ENCODE measurements around the gene FAAP20. TPM values are rescaled to one million over a fixed set of nuclear protein-coding genes. Genes with fewer than 3 reads are reported as not detected.

Gene FAAP20
- total and polyA plus RNA-seq, 2 experiments from 2014 or later: 79.1 to 167 TPM

DNA sequence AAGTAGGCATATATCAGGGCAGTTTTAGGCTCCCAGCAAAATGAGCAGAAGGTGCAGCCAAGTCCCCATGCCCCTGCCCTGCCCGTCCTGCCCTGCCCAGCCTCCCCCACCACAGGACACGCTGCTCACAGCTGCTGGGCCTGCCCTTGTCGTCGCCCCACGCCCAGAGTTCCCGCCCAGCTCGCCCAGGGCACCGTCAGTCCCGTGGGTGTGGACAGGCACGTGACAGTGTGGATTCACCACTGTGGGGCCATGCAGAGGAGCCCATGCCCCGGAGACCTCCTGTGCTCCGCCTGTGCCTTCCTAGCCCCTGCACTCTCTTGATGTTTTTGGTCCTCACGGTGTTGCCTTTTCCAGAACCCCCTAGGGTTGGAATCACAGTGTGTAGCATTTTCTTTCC lies 7.0 kb downstream of the FAAP20 start (continued):
- no peak for TF ChIP-seq ZNF114 (CRISPR knock-in tag; IDR thresholded peaks at IDR 0.05)
- no peak for TF ChIP-seq POLR2AphosphoS5 (IDR thresholded peaks at IDR 0.05; ENCODE audit: low read depth)
- TF ChIP-seq CREB1 (CRISPR knock-in tag; IDR thresholded peaks at IDR 0.05; ENCODE audit: low read depth): no peak
- no peak for TF ChIP-seq EZH2 (IDR thresholded peaks at IDR 0.05; ENCODE audit: low read depth, unreplicated experiment)
- TF ChIP-seq, protein P1, sequence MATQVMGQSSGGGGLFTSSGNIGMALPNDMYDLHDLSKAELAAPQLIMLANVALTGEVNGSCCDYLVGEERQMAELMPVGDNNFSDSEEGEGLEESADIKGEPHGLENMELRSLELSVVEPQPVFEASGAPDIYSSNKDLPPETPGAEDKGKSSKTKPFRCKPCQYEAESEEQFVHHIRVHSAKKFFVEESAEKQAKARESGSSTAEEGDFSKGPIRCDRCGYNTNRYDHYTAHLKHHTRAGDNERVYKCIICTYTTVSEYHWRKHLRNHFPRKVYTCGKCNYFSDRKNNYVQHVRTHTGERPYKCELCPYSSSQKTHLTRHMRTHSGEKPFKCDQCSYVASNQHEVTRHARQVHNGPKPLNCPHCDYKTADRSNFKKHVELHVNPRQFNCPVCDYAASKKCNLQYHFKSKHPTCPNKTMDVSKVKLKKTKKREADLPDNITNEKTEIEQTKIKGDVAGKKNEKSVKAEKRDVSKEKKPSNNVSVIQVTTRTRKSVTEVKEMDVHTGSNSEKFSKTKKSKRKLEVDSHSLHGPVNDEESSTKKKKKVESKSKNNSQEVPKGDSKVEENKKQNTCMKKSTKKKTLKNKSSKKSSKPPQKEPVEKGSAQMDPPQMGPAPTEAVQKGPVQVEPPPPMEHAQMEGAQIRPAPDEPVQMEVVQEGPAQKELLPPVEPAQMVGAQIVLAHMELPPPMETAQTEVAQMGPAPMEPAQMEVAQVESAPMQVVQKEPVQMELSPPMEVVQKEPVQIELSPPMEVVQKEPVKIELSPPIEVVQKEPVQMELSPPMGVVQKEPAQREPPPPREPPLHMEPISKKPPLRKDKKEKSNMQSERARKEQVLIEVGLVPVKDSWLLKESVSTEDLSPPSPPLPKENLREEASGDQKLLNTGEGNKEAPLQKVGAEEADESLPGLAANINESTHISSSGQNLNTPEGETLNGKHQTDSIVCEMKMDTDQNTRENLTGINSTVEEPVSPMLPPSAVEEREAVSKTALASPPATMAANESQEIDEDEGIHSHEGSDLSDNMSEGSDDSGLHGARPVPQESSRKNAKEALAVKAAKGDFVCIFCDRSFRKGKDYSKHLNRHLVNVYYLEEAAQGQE (IDR thresholded peaks at IDR 0.05; ENCODE audit: unreplicated experiment): no peak

GRCh38 chr1:2186901-2187300 lies 7.7 kb downstream of the FAAP20 start:
- no peak overlapping the region for H3K4me3 ChIP-seq
- ATAC-seq (no peak), DNase-seq (ENCODE audit: low spot score) (no peak)
- H4K20me1 ChIP-seq (replicated peaks; ENCODE audit: insufficient read depth): no peaks in the 10 kb centered on the region; the same call in 1 of the 2 replicates
- peaks cover 5% of the 10 kb centered on the region for H3K79me2 ChIP-seq (replicated peaks; ENCODE audit: insufficient read depth)
- no peak overlapping the region for H3K27ac ChIP-seq (ENCODE audit: low read depth)
- H3K4me2 ChIP-seq: no peak overlapping the region
- Mint-ChIP-seq H3K27me3 (ENCODE audit: insufficient read depth, low read depth, poor library complexity) (peaks cover 26% of the 10 kb centered on the region), H3K4me1 (peaks cover 8% of the 10 kb centered on the region), H3K9me3 (no peaks in the 10 kb centered on the region; the same call in 1 of the 3 replicates), H3K27ac (no peak overlapping the region), H3K36me3 (ENCODE audit: low read depth) (peaks cover 16% of the 10 kb centered on the region), H3K4me3 (no peak overlapping the region)
- no peaks in the 10 kb centered on the region for H3K27me3 ChIP-seq (ENCODE audit: insufficient read depth)
- no peaks in the 10 kb centered on the region for H3K36me3 ChIP-seq (ENCODE audit: insufficient read depth)
- peaks cover 8% of the 10 kb centered on the region for H3F3A ChIP-seq (replicated peaks; ENCODE audit: low read depth)
- no peak overlapping the region for H2AFZ ChIP-seq
- H3K4me1 ChIP-seq (ENCODE audit: insufficient read depth): no peaks in the 10 kb centered on the region
- no peak for TF ChIP-seq EZH2phosphoT487 (IDR thresholded peaks at IDR 0.05; ENCODE audit: unreplicated experiment)
- no peak for TF ChIP-seq CREB1 (CRISPR knock-in tag; IDR thresholded peaks at IDR 0.05; ENCODE audit: low read depth)
- TF ChIP-seq, protein P1 (IDR thresholded peaks at IDR 0.05; ENCODE audit: unreplicated experiment): no peak
- TF ChIP-seq, protein P2, sequence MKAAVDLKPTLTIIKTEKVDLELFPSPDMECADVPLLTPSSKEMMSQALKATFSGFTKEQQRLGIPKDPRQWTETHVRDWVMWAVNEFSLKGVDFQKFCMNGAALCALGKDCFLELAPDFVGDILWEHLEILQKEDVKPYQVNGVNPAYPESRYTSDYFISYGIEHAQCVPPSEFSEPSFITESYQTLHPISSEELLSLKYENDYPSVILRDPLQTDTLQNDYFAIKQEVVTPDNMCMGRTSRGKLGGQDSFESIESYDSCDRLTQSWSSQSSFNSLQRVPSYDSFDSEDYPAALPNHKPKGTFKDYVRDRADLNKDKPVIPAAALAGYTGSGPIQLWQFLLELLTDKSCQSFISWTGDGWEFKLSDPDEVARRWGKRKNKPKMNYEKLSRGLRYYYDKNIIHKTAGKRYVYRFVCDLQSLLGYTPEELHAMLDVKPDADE (IDR thresholded peaks at IDR 0.05): no peak
- no peak for TF ChIP-seq STAT1 (IDR thresholded peaks at IDR 0.05; ENCODE audit: unreplicated experiment)
- TF ChIP-seq, protein P3, sequence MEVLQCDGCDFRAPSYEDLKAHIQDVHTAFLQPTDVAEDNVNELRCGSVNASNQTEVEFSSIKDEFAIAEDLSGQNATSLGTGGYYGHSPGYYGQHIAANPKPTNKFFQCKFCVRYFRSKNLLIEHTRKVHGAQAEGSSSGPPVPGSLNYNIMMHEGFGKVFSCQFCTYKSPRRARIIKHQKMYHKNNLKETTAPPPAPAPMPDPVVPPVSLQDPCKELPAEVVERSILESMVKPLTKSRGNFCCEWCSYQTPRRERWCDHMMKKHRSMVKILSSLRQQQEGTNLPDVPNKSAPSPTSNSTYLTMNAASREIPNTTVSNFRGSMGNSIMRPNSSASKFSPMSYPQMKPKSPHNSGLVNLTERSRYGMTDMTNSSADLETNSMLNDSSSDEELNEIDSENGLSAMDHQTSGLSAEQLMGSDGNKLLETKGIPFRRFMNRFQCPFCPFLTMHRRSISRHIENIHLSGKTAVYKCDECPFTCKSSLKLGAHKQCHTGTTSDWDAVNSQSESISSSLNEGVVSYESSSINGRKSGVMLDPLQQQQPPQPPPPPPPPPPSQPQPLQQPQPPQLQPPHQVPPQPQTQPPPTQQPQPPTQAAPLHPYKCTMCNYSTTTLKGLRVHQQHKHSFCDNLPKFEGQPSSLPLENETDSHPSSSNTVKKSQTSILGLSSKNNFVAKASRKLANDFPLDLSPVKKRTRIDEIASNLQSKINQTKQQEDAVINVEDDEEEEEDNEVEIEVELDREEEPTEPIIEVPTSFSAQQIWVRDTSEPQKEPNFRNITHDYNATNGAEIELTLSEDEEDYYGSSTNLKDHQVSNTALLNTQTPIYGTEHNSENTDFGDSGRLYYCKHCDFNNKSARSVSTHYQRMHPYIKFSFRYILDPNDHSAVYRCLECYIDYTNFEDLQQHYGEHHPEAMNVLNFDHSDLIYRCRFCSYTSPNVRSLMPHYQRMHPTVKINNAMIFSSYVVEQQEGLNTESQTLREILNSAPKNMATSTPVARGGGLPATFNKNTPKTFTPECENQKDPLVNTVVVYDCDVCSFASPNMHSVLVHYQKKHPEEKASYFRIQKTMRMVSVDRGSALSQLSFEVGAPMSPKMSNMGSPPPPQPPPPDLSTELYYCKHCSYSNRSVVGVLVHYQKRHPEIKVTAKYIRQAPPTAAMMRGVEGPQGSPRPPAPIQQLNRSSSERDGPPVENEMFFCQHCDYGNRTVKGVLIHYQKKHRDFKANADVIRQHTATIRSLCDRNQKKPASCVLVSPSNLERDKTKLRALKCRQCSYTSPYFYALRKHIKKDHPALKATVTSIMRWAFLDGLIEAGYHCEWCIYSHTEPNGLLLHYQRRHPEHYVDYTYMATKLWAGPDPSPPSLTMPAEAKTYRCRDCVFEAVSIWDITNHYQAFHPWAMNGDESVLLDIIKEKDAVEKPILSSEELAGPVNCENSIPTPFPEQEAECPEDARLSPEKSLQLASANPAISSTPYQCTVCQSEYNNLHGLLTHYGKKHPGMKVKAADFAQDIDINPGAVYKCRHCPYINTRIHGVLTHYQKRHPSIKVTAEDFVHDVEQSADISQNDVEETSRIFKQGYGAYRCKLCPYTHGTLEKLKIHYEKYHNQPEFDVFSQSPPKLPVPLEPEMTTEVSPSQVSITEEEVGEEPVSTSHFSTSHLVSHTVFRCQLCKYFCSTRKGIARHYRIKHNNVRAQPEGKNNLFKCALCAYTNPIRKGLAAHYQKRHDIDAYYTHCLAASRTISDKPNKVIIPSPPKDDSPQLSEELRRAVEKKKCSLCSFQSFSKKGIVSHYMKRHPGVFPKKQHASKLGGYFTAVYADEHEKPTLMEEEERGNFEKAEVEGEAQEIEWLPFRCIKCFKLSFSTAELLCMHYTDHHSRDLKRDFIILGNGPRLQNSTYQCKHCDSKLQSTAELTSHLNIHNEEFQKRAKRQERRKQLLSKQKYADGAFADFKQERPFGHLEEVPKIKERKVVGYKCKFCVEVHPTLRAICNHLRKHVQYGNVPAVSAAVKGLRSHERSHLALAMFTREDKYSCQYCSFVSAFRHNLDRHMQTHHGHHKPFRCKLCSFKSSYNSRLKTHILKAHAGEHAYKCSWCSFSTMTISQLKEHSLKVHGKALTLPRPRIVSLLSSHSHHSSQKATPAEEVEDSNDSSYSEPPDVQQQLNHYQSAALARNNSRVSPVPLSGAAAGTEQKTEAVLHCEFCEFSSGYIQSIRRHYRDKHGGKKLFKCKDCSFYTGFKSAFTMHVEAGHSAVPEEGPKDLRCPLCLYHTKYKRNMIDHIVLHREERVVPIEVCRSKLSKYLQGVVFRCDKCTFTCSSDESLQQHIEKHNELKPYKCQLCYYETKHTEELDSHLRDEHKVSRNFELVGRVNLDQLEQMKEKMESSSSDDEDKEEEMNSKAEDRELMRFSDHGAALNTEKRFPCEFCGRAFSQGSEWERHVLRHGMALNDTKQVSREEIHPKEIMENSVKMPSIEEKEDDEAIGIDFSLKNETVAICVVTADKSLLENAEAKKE (CRISPR knock-in tag; IDR thresholded peaks at IDR 0.05): no peak
- no peaks in the 10 kb centered on the region for H3K9me2 ChIP-seq (ENCODE audit: insufficient read depth)
